Upper lobe of left lung (tissue), 4 donors: ENCODE measurements around the gene B9D1.

Experiments used
- EP300 ChIP-seq, 4 donors: sonication (generic); formaldehyde crosslinking; IDR thresholded peaks; one replicate each; pipeline ENCODE4 v1.5.1; 2017; ENCODE audit warnings: antibody characterized with exemption in 4 of 4, control low read depth in 2 of 4
- POLR2A ChIP-seq, 4 donors: fragments of 450-650 bp; IDR thresholded peaks; one replicate each; pipeline ENCODE4 v1.5.1; 2016 to 2017; ENCODE audit warnings: antibody characterized with exemption in 4 of 4, mild to moderate bottlenecking in 2 of 4
- POLR2AphosphoS5 ChIP-seq, 2 donors: sonication (generic); formaldehyde crosslinking; IDR thresholded peaks; one replicate each; pipeline ENCODE4 v1.5.1; 2017; ENCODE audit warnings: antibody characterized with exemption in 2 of 2
- TF ChIP-seq, protein P1 (sequence below), 6 experiments: fragments of 450-650 bp in 4 of 6; fragments of 200-600 bp in 2 of 6; sonication (generic) in 2 of 6; IDR thresholded peaks; one replicate each; pipeline ENCODE4 v1.5.1; 2016 to 2019; ENCODE audit warnings: antibody characterized with exemption in 6 of 6

DNA sequence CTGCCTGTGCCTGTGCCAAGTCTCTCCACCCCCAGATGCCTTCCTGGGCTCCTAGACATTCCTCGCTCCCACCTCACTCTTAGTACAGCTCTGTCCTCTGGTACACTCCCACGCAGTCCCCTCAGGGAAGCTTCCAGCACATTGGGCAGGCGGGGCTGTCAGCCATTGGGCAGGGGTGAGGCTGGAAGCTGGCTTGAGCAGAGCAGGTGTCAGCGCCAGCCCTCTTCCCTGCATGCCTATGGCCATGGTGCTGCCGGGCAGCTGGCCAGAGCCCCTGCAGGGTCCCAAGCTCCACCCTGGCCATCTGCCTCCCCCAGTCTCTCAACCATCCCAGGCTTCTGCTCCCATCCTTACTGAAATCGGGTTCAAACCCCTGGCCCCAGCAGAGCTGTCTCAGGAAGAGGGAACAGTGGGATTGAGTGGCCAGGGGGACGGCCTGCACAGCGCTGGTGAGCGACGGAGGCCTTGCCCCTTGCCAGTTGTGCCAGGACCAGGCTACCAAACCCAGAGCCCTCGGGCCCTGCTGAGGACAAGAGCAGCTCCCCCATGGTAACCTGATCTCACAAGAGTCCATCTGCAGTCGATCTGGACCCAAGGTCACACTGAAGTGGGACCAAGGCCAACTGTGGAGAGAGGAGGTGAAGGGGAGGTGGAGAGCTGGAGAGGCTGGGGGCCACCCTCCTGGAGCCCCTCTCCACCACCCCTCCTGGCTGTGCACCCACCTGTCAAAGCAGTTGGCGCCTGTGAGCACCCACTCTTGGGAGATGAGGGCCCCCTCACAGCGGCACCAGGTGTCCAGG is 2.4 kb upstream of the B9D1 start:
- TF ChIP-seq, protein P1, sequence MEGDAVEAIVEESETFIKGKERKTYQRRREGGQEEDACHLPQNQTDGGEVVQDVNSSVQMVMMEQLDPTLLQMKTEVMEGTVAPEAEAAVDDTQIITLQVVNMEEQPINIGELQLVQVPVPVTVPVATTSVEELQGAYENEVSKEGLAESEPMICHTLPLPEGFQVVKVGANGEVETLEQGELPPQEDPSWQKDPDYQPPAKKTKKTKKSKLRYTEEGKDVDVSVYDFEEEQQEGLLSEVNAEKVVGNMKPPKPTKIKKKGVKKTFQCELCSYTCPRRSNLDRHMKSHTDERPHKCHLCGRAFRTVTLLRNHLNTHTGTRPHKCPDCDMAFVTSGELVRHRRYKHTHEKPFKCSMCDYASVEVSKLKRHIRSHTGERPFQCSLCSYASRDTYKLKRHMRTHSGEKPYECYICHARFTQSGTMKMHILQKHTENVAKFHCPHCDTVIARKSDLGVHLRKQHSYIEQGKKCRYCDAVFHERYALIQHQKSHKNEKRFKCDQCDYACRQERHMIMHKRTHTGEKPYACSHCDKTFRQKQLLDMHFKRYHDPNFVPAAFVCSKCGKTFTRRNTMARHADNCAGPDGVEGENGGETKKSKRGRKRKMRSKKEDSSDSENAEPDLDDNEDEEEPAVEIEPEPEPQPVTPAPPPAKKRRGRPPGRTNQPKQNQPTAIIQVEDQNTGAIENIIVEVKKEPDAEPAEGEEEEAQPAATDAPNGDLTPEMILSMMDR (IDR thresholded peaks at IDR 0.05), result no peak
- no peak for TF ChIP-seq POLR2A (IDR thresholded peaks at IDR 0.05)
- no peak for TF ChIP-seq EP300 (IDR thresholded peaks at IDR 0.05)
- TF ChIP-seq POLR2AphosphoS5 (IDR thresholded peaks at IDR 0.05), result no peak
